ENCODE measurements around the gene FAM120AOS.

GRCh38 chr9:93436655-93437407, 16.6 kb downstream of the FAM120AOS start:
- no peak for TF ChIP-seq CTCF (IDR thresholded peaks at IDR 0.05)
- no peak for TF ChIP-seq REST (IDR thresholded peaks at IDR 0.05; ENCODE audit: insufficient read depth in 1 of 2, low read depth in 2 of 2, low read length in 1 of 2)
- no peak for TF ChIP-seq POLR2AphosphoS5 (IDR thresholded peaks at IDR 0.05; ENCODE audit: low read depth, low read length)
- TF ChIP-seq TCF7L2 (IDR thresholded peaks at IDR 0.05; ENCODE audit: low read depth, low read length): no peak
- no peak for TF ChIP-seq SIN3A (IDR thresholded peaks at IDR 0.05; ENCODE audit: borderline replicate concordance, insufficient read depth, low read depth, low read length)
